GM12878 (cell line): ENCODE data around the gene SYF2.

ENCODE experiments used
- ELK1 ChIP-seq: IDR thresholded peaks from 2 replicates; pipeline ENCODE4 v1.6.1; 2012; ENCODE audit warnings: low read depth, low read length, improper control_type of control experiment
- MXI1 ChIP-seq: fragments of 150-350 bp; IDR thresholded peaks from 2 replicates; pipeline ENCODE4 v1.6.1; 2011; ENCODE audit warnings: low read depth, mild to moderate bottlenecking, inconsistent platforms, low read length, improper control_type of control experiment
- POLR2A ChIP-seq: IDR thresholded peaks from 2 replicates; pipeline ENCODE4 v1.6.1; 2011; ENCODE audit warnings: low read depth, mild to moderate bottlenecking, low read length
- SRF ChIP-seq, 2 experiments: IDR thresholded peaks; 2 replicates each; pipeline ENCODE4 v1.6.1; 2011; ENCODE audit warnings: low read depth in 2 of 2, low read length in 2 of 2, mild to moderate bottlenecking in 1 of 2, moderate library complexity in 1 of 2

DNA sequence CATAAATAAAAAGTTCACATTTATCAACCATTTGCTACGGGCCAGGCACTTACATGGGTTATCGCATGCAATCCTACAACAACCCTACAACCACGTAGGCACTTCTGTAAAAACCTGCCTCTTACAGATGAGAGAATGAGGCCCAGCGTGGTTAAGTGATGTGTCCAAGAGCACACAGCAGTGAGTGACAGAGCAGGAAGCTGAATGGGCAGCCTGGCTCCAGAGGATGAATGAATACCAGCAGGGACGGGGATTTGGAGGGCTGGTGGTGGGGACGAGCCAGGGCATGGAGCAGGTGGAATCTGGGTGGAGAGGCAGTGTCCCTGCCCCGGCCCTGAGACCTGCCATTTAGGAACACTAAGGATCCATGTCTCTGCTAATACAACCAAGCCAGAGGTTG is 35.5 kb downstream of the SYF2 start:
- TF ChIP-seq POLR2A = no peak
- TF ChIP-seq SRF (IDR thresholded peaks at IDR 0.05; ENCODE audit: low read depth in 2 of 2, low read length in 2 of 2) = no peak
- no peak for TF ChIP-seq ELK1
- no peak for TF ChIP-seq MXI1
